HL-60 (cell line): ENCODE results near the gene DTX3.

Experiments
- DNase-seq, 2 experiments: peaks; one replicate each; pipeline ENCODE4 v3.0.0-alpha.2; 2010 to 2020; ENCODE audit warnings: low read depth in 1 of 2, low spot score in 1 of 2
- H3K27ac ChIP-seq: fragments of 250-450 bp; sonication (Bioruptor Pico); replicated peaks from 2 replicates; pipeline ENCODE4 v1.5.1; 2020; ENCODE audit warnings: mild to moderate bottlenecking, moderate library complexity
- H3K27me3 ChIP-seq: fragments of 250-450 bp; sonication (Bioruptor Pico); 2 replicates; pipeline ENCODE4 v1.5.1; 2021; ENCODE audit warnings: mild to moderate bottlenecking, moderate library complexity; ENCODE audit not compliant: insufficient read depth, poor library complexity, severe bottlenecking
- H3K4me3 ChIP-seq: replicated peaks from 2 replicates; pipeline ENCODE4 v1.5.1; 2011; ENCODE audit warnings: mild to moderate bottlenecking, control low read depth, low read length; ENCODE audit not compliant: insufficient read depth
- GABPA ChIP-seq: IDR thresholded peaks from 2 replicates; pipeline ENCODE4 v1.6.1; 2012; ENCODE audit warnings: low read depth
- POLR2AphosphoS5 ChIP-seq: IDR thresholded peaks from 2 replicates; pipeline ENCODE4 v1.6.1; 2012; ENCODE audit warnings: low read depth
- REST ChIP-seq: IDR thresholded peaks from 2 replicates; pipeline ENCODE4 v1.6.1; 2012; ENCODE audit warnings: low read depth; ENCODE audit not compliant: insufficient replicate concordance
- SPI1 ChIP-seq: IDR thresholded peaks from 2 replicates; pipeline ENCODE4 v1.6.1; 2012; ENCODE audit warnings: low read depth, mild to moderate bottlenecking, borderline replicate concordance
- TF ChIP-seq, protein P1 (sequence below): IDR thresholded peaks from one replicate; pipeline ENCODE4 v1.5.1; 2011; ENCODE audit warnings: low read length, control low read depth, inconsistent platforms; ENCODE audit not compliant: insufficient read depth

The DTX3 gene

DNA sequence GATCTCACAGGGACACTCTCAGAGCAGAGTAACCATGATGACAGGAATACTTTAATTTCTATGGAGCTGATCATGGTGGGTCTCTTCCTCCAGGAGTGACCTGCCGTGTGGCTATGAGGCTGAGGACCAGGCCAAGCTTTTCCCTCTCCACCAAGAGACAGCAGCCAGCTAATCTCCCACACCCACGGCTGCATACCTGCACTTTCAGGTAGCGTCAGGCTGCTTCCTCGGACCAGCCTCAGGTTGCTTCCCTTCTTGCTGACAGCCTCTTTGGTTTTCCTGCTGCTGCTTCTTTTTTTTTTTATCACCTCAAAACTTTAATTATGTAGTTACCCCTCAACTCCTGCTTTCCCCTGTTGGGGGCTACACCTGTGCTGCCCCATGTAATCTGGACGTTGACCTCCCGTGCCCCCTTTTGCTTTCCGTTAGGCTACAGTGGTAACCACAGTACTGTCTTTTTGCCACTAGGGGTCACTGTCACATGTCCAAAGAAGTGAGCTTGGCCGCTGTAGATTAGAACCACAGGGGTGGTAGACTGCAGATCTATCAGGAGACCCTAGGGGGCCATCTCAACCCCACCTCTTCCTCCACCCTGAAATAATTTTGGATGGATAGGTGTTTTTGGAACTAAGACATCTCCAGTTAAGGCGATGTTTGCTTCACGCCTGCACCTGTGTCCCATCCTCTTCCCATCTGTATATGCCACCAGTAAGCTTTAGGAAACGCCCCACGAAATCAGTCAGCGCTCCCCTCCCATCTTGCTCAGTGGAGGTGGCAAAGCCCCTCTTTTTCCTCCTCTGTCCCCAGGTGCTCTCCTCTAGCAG lies 21.4 kb upstream of the DTX3 start:
- H3K27me3 ChIP-seq: peaks cover 6% of the 10 kb centered on the region
- no peak overlapping the region for H3K4me3 ChIP-seq
- H3K27ac ChIP-seq: no peak overlapping the region
- no peak for TF ChIP-seq SPI1
- TF ChIP-seq, protein P1, sequence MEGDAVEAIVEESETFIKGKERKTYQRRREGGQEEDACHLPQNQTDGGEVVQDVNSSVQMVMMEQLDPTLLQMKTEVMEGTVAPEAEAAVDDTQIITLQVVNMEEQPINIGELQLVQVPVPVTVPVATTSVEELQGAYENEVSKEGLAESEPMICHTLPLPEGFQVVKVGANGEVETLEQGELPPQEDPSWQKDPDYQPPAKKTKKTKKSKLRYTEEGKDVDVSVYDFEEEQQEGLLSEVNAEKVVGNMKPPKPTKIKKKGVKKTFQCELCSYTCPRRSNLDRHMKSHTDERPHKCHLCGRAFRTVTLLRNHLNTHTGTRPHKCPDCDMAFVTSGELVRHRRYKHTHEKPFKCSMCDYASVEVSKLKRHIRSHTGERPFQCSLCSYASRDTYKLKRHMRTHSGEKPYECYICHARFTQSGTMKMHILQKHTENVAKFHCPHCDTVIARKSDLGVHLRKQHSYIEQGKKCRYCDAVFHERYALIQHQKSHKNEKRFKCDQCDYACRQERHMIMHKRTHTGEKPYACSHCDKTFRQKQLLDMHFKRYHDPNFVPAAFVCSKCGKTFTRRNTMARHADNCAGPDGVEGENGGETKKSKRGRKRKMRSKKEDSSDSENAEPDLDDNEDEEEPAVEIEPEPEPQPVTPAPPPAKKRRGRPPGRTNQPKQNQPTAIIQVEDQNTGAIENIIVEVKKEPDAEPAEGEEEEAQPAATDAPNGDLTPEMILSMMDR: peak; percentile 90
- peak; percentile 59 to 75 for DNase-seq

- Histone ChIP-seq H3K27me3 (peaks cover 6% of the 10 kb centered on the region), H3K4me3 (no peak overlapping the region), H3K27ac (no peak overlapping the region)
- no peak for DNase-seq
- no peak for TF ChIP-seq POLR2AphosphoS5
- TF ChIP-seq GABPA: no peak
- TF ChIP-seq, protein P1: no peak
- no peak for TF ChIP-seq SPI1
- no peak for TF ChIP-seq REST
Observed at GRCh38 chr12:57584050-57584449, 20.6 kb upstream of the DTX3 start.

DNA sequence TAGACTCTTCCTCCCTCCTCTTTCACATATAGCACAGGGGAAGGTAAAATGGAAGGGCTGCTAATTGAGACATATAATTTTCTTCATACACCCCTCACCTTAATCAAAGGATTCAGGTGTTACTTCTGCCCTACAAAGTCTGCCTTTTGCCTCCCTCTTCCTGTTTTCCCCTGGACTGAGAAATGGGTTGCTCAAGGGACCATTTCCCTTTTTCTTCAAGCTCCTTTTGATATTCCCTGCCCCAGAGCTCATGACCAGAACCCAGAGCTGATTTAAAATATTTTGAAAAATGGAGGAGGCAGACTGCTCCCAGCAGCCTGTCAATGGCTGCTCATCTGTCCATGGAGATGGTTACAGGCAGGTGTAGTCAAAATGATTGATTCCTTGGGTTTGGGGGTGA lies 19.9 kb upstream of the DTX3 start:
- peaks cover 6% of the 10 kb centered on the region for H3K27me3 ChIP-seq
- H3K4me3 ChIP-seq: no peak overlapping the region
- TF ChIP-seq REST (no peak), SPI1 (peak; percentile 89)
- DNase-seq: peak in 1 of 2 experiments; percentile 14
- H3K27ac ChIP-seq: no peak overlapping the region

DNA sequence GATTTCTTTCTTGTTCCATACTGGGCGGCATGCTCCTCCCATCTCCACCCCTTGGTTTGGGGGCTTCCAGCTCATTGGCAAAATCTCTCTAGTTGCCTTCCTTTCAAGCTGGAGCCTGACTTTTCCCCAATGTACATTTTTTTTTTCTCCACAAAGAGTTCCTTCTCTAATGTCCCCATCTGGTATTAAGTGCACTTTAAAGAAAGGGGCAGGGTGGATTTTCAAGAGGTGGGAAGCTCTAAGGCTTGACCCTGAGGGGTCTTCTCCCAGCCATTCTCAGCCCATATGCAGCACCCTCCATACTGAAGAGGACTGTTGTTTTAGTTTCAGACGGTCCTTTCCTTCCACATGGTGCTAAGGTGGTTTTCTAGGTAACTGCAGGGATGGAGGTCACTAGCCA lies 19.5 kb upstream of the DTX3 start:
- Histone ChIP-seq H3K27ac (no peak overlapping the region), H3K27me3 (peaks cover 6% of the 10 kb centered on the region), H3K4me3 (no peak overlapping the region)
- TF ChIP-seq GABPA: no peak
- no peak for DNase-seq

GRCh38 chr12:57586128-57586527 lies 18.5 kb upstream of the DTX3 start:
- no peak for TF ChIP-seq REST
- TF ChIP-seq SPI1: no peak
- TF ChIP-seq, protein P1: no peak
- TF ChIP-seq POLR2AphosphoS5: no peak
- TF ChIP-seq GABPA: no peak
- Histone ChIP-seq H3K27me3 (peaks cover 6% of the 10 kb centered on the region), H3K27ac (no peak overlapping the region), H3K4me3 (no peak overlapping the region)
- no peak for DNase-seq
